BLaER1 treated with 17β-estradiol and CSF1 and Interleukin-3, amounts not matched to agents 10 nM and 100 nM (cell line): Measurements from ENCODE around the gene PPP1R12A.

Experiments used
- H3K27ac ChIP-seq, 11 experiments: shearing (Covaris generic); formaldehyde crosslinking; 2 replicates each; pipeline ENCODE4 v1.8.1; 2022
- H3K27me3 ChIP-seq, 11 experiments: shearing (Covaris generic); formaldehyde crosslinking; 2 replicates each; pipeline ENCODE4 v1.8.1; 2022
- H3K36me3 ChIP-seq, 11 experiments: shearing (Covaris generic); formaldehyde crosslinking; 2 replicates each; pipeline ENCODE4 v1.8.1; 2022
- H3K4me1 ChIP-seq, 10 experiments: shearing (Covaris generic); formaldehyde crosslinking; 2 replicates each; pipeline ENCODE4 v1.8.1; 2022
- H3K4me2 ChIP-seq, 11 experiments: shearing (Covaris generic); formaldehyde crosslinking; 2 replicates each; pipeline ENCODE4 v1.8.1; 2022
- H3K4me3 ChIP-seq, 10 experiments: shearing (Covaris generic); formaldehyde crosslinking; 2 replicates each; pipeline ENCODE4 v1.8.1; 2022
- H3K9ac ChIP-seq, 11 experiments: shearing (Covaris generic); formaldehyde crosslinking; 2 replicates each; pipeline ENCODE4 v1.8.1; 2022
- H3K9me3 ChIP-seq, 11 experiments: shearing (Covaris generic); formaldehyde crosslinking; replicated peaks in 1 of 11; 2 replicates each; pipeline ENCODE4 v1.8.1; 2022
- H4K20me1 ChIP-seq, 11 experiments: shearing (Covaris generic); formaldehyde crosslinking; 2 replicates each; pipeline ENCODE4 v1.8.1; 2022
- Cebpa-rat ChIP-seq, 11 experiments: shearing (Covaris generic); IDR thresholded peaks; 2 replicates each; pipeline ENCODE4 v1.8.1; 2022

PPP1R12A gene

DNA sequence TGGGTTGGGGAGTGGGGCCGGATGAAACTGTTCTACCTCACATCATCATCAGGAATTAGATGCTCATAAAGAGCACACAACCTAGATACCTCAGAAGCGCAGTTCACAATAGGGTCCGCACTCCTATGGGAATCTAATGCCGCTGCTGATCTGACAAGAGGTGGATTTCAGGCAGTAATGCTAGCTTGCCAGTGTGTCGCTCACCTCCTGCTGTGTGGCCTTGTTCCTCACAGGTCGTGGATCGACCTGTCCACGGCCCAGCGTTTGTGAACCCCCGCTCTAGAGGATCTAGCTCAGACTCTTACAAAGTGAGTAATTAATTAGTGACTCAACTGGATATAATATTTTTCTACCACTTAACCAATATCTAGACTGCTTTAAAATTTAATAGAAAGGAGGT, 5.8 kb downstream of the PPP1R12A start:
- Histone ChIP-seq H3K4me3 (no peak overlapping the region), H3K4me2 (peak overlapping the region; percentile 25 to 71 (median 51); a peak in 21 of 22 replicates), H3K36me3 (peaks cover 0 to 35% (median 12%) of the 10 kb centered on the region in 11 experiments; a peak in 16 of 22 replicates), H3K9me3 (peaks cover 0 to 5% (median 0%) of the 10 kb centered on the region in 11 experiments; a peak in 6 of 22 replicates), H4K20me1 (peaks cover 69 to 100% (median 98%) of the 10 kb centered on the region in 11 experiments), H3K4me1 (peaks cover 33 to 61% (median 47%) of the 10 kb centered on the region in 10 experiments), H3K27ac (peak overlapping the region in 2 of 11 experiments; percentile 12 to 48; a peak in 3 of 22 replicates), H3K9ac (0 out of 22 replicates have a peak overlapping the region, but pooled peaks of 1 of the 11 experiments have one; percentile 16), H3K27me3 (no peaks in the 10 kb centered on the region)
- no peak for TF ChIP-seq Cebpa-rat (IDR thresholded peaks at IDR 0.05)

DNA sequence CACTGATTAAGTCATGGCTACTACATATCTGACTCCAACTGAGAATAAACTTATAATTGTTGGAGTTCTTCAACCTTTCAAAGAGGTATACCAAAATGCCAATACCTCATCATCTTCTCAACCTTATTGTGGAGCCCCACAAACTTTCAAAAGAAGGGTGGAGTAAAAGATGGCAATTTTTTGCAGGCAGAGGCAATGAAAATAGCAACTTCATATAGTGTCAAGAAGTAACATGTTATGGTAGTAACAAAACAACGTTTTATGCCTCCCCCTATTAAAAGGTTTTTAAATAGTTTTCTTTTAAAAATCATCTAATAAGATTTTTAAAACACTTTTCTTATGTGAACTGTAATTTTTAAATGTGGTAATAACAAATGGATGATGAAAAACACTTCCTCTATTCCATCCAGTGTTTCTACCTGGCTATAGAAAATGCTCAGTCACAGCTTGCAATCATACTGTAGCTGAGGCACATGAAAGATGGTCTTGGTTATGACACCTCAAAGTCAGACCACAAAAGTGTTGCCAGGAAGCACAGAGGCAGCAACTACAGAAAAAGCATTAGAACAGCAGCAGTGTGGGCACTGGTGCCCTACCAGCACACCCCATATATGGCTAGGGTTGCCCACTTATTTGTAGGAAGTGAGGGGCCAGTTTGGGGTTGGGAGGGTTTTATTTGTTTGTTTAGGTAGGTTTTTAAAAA, 7.0 kb downstream of the PPP1R12A start:
- peak overlapping the region in 7 of 11 experiments; percentile 3 to 48 (median 31); a peak in 8 of 22 replicates for H3K27ac ChIP-seq
- H4K20me1 ChIP-seq = peaks cover 65 to 100% (median 98%) of the 10 kb centered on the region in 11 experiments
- peaks cover 0 to 47% (median 20%) of the 10 kb centered on the region in 11 experiments; a peak in 16 of 22 replicates for H3K36me3 ChIP-seq
- no peaks in the 10 kb centered on the region for H3K27me3 ChIP-seq
- H3K4me3 ChIP-seq = no peak overlapping the region
- H3K9me3 ChIP-seq = peaks cover 0 to 10% (median 4%) of the 10 kb centered on the region in 11 experiments; a peak in 8 of 22 replicates
- H3K4me2 ChIP-seq = peak overlapping the region; percentile 36 to 71 (median 57)
- TF ChIP-seq Cebpa-rat (IDR thresholded peaks at IDR 0.05) = no peak; a peak in 1 of 22 replicates
- H3K9ac ChIP-seq = no peak overlapping the region
- H3K4me1 ChIP-seq = peaks cover 33 to 61% (median 44%) of the 10 kb centered on the region in 10 experiments

DNA sequence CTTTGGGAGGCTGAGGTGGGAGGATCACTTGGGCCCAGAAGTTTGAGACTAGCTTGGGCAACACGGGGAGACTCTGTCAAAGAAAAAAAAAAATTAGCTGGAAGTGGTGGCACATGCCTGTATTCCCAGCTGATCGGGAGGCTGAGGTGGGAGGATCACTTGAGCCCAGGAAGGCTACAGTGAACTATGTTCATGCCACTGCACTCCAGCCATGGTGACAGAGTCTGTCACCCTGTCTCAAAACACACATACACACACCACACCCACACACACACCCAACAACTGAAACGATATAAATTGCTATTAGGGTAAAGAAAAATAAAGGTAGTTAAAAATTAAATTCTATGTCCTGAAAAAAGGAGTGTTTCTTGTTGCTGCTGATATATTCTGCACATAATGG, 7.9 kb downstream of the PPP1R12A start:
- Histone ChIP-seq H3K9me3 (peaks cover 0 to 13% (median 4%) of the 10 kb centered on the region in 11 experiments; a peak in 9 of 22 replicates), H3K36me3 (peaks cover 0 to 56% (median 25%) of the 10 kb centered on the region in 11 experiments; a peak in 17 of 22 replicates), H4K20me1 (peaks cover 74 to 100% (median 98%) of the 10 kb centered on the region in 11 experiments), H3K27me3 (no peaks in the 10 kb centered on the region), H3K27ac (peak overlapping the region in 1 of 11 experiments; percentile 7; a peak in 1 of 22 replicates), H3K4me1 (peaks cover 27 to 54% (median 36%) of the 10 kb centered on the region in 10 experiments), H3K9ac (no peak overlapping the region), H3K4me2 (peak overlapping the region in 3 of 11 experiments; percentile 40 to 65 (median 59); a peak in 3 of 22 replicates), H3K4me3 (no peak overlapping the region)
- no peak for TF ChIP-seq Cebpa-rat (IDR thresholded peaks at IDR 0.05)

DNA sequence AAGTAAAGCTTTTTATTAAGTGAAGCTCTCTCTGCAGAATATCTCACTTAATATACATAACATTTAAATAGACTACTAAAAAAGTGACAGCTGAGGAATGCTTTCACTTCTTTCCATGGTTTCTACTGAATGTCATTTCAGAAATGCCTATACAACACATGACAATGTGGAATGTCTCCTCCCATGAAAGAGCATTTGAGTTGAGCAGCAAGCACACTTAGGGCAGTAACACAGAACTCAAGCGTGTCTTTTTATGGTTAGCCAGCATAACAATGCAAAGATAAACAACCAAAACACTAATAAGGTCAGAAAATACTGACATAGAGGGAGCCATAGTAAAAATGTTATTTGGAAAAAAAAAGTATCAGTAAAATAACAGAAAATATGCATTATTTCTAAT, 9.4 kb downstream of the PPP1R12A start:
- no peak for TF ChIP-seq Cebpa-rat (IDR thresholded peaks at IDR 0.05)
- Histone ChIP-seq H3K4me3 (no peak overlapping the region), H3K27ac (no peak overlapping the region), H3K4me1 (peaks cover 20 to 54% (median 30%) of the 10 kb centered on the region in 10 experiments), H3K36me3 (peaks cover 0 to 67% (median 33%) of the 10 kb centered on the region in 11 experiments; a peak in 18 of 22 replicates), H3K9ac (peak overlapping the region in 1 of 11 experiments; percentile 13; a peak in 1 of 22 replicates), H4K20me1 (peaks cover 77 to 100% (median 98%) of the 10 kb centered on the region in 11 experiments), H3K27me3 (no peaks in the 10 kb centered on the region), H3K9me3 (peaks cover 0 to 17% (median 9%) of the 10 kb centered on the region in 11 experiments; a peak in 13 of 22 replicates), H3K4me2 (no peak overlapping the region)

DNA sequence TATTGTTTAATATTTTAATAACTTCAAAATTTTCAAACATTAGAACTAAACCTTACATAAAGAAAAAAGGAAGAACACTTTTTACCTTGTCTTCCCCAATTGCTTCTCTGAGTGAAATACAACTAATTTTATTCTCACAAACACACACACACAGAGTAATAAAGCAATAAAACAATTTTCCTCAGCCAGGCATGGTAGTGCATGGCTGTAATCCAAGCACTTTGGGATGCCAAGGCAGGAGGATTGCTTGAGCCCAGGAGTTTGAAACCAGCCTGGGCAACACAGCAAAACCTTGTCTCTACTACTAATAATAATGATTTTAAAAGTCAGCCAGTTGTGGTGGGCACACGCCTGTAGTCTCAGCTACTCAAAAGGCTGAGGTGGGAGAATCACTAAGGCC, 13.1 kb downstream of the PPP1R12A start:
- peaks cover 0 to 54% (median 37%) of the 10 kb centered on the region in 11 experiments; a peak in 19 of 22 replicates for H3K36me3 ChIP-seq
- TF ChIP-seq Cebpa-rat (IDR thresholded peaks at IDR 0.05) = no peak
- H3K27ac ChIP-seq = no peak overlapping the region
- peaks cover 0 to 37% (median 2%) of the 10 kb centered on the region in 10 experiments; a peak in 8 of 20 replicates for H3K4me1 ChIP-seq
- no peak overlapping the region for H3K4me3 ChIP-seq
- H4K20me1 ChIP-seq = peaks cover 71 to 100% (median 97%) of the 10 kb centered on the region in 11 experiments
- peaks cover 0 to 21% (median 11%) of the 10 kb centered on the region in 11 experiments; a peak in 13 of 22 replicates for H3K9me3 ChIP-seq
- H3K4me2 ChIP-seq = no peak overlapping the region
- no peak overlapping the region for H3K9ac ChIP-seq
- no peaks in the 10 kb centered on the region for H3K27me3 ChIP-seq

DNA sequence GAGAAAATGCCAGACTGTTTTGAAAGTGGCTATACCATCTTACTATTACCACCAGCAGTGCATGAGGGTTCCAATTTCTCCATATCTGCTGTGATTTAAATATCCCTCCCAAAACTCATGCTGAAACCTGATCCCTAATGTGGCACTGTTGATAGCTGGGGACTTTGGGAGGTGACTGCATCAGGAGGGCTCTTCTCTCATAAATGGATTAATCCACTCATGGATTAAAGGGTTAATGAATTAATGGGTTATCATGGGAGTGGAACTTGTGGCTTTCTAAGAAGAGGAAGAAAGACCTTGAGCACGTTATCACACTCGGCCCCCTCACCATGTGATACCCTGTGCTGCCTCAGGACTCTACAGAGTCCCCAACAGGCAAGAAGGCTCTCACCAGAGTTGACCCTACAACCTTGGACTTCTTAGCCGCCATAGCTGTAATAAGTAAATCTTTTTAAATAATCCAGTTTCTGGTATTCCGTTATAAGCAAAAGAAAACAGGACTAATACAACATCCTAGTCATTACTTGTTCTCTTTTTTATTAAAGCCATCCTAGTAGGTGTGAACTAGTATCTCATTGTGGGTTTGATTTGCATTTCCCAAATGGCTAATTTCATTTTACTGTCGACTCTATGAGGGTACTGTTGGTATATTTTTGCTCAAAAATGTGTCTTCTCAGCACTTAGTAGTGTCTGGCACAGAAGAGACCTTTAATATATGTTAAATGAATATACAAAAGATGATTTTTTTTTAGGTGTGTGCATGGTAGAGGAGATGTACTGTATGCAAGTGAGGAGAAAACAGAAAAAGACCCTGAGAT, 14.3 kb downstream of the PPP1R12A start:
- peaks cover 0 to 21% (median 11%) of the 10 kb centered on the region in 11 experiments; a peak in 13 of 22 replicates for H3K9me3 ChIP-seq
- H3K9ac ChIP-seq = no peak overlapping the region
- no peak overlapping the region for H3K27ac ChIP-seq
- peak overlapping the region in 3 of 11 experiments; percentile 19 to 50 (median 40); a peak in 3 of 22 replicates for H3K4me2 ChIP-seq
- peaks cover 0 to 50% (median 37%) of the 10 kb centered on the region in 11 experiments; a peak in 19 of 22 replicates for H3K36me3 ChIP-seq
- TF ChIP-seq Cebpa-rat (IDR thresholded peaks at IDR 0.05) = no peak
- no peak overlapping the region for H3K4me3 ChIP-seq
- no peaks in the 10 kb centered on the region for H3K27me3 ChIP-seq
- peaks cover 74 to 100% (median 98%) of the 10 kb centered on the region in 11 experiments for H4K20me1 ChIP-seq
- peaks cover 0 to 45% (median 5%) of the 10 kb centered on the region in 10 experiments; a peak in 10 of 20 replicates for H3K4me1 ChIP-seq

DNA sequence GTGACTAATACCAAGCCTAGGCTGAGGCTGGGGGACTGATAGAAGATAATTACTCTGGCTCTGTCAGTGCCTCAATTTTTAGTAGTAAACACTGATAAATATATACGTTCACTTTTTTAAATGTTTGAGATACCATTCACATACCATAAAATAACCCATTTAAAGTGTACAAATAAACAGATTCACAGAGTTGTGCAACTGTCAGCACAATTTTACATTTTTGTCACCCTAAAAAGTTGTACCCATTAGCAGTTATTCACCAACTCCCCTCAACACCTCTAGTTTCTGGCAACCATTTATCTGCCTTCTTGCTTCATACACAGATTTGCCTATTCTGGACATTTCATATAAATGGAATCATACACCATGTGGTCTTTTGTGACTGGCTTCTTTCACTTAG, 15.1 kb downstream of the PPP1R12A start:
- no peak overlapping the region for H3K4me2 ChIP-seq
- H3K4me1 ChIP-seq = peaks cover 0 to 50% (median 2%) of the 10 kb centered on the region in 10 experiments; a peak in 8 of 20 replicates
- H3K36me3 ChIP-seq = peaks cover 0 to 55% (median 37%) of the 10 kb centered on the region in 11 experiments; a peak in 19 of 22 replicates
- no peak overlapping the region for H3K9ac ChIP-seq
- peaks cover 0 to 21% (median 11%) of the 10 kb centered on the region in 11 experiments; a peak in 13 of 22 replicates for H3K9me3 ChIP-seq
- H4K20me1 ChIP-seq = peaks cover 71 to 100% (median 98%) of the 10 kb centered on the region in 11 experiments
- no peaks in the 10 kb centered on the region for H3K27me3 ChIP-seq
- TF ChIP-seq Cebpa-rat (IDR thresholded peaks at IDR 0.05) = no peak
- no peak overlapping the region for H3K4me3 ChIP-seq
- no peak overlapping the region for H3K27ac ChIP-seq

DNA sequence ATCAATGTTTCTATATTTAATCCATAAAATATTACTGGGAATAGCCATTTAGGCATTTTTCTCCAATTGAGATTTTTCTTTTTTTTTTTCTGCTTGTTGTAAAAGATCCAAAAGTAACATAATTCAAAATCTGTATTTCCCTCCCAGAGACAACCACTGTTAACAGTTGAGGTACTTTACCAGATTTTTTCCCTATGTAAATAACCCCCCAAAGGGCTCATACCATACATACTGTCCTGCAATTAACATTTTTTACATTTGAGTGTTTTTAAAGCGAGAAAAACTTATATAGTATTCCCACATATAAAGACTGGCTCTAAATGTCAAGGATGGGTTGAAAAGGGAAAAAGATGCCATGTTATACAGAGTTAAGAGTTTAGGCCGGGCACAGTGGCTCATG, 18.1 kb downstream of the PPP1R12A start:
- H3K9ac ChIP-seq = no peak overlapping the region
- H3K9me3 ChIP-seq = peaks cover 0 to 14% (median 7%) of the 10 kb centered on the region in 11 experiments; a peak in 11 of 22 replicates
- no peaks in the 10 kb centered on the region for H3K27me3 ChIP-seq
- no peak overlapping the region for H3K4me3 ChIP-seq
- no peak overlapping the region for H3K27ac ChIP-seq
- peaks cover 76 to 100% (median 98%) of the 10 kb centered on the region in 11 experiments for H4K20me1 ChIP-seq
- no peak overlapping the region for H3K4me2 ChIP-seq
- peaks cover 0 to 31% (median 19%) of the 10 kb centered on the region in 11 experiments; a peak in 18 of 22 replicates for H3K36me3 ChIP-seq
- H3K4me1 ChIP-seq = peaks cover 0 to 53% (median 2%) of the 10 kb centered on the region in 10 experiments; a peak in 8 of 20 replicates
- TF ChIP-seq Cebpa-rat (IDR thresholded peaks at IDR 0.05) = no peak
